Measurements from ENCODE around the gene TMEM72.

The TMEM72 gene

GRCh38 chr10:44971935-44972757 is 61.0 kb downstream of the TMEM72 start:
- Histone ChIP-seq H3K4me1 (no peaks in the 10 kb centered on the region), H2AFZ (no peak overlapping the region), H3K36me3 (ENCODE audit: control insufficient read depth, insufficient read depth, low read length) (no peaks in the 10 kb centered on the region), H3K27ac (no peak overlapping the region), H3K79me2 (peaks cover 17% of the 10 kb centered on the region), H3K9ac (no peak overlapping the region), H3K4me3 (ENCODE audit: low read depth, low read length) (no peak overlapping the region), H3K27me3 (ENCODE audit: control insufficient read depth, insufficient read depth, low read length) (no peaks in the 10 kb centered on the region), H3K9me3 (ENCODE audit: control insufficient read depth, low read length) (no peaks in the 10 kb centered on the region), H3K4me2 (ENCODE audit: low read length) (no peak overlapping the region)
- TF ChIP-seq, protein P1, sequence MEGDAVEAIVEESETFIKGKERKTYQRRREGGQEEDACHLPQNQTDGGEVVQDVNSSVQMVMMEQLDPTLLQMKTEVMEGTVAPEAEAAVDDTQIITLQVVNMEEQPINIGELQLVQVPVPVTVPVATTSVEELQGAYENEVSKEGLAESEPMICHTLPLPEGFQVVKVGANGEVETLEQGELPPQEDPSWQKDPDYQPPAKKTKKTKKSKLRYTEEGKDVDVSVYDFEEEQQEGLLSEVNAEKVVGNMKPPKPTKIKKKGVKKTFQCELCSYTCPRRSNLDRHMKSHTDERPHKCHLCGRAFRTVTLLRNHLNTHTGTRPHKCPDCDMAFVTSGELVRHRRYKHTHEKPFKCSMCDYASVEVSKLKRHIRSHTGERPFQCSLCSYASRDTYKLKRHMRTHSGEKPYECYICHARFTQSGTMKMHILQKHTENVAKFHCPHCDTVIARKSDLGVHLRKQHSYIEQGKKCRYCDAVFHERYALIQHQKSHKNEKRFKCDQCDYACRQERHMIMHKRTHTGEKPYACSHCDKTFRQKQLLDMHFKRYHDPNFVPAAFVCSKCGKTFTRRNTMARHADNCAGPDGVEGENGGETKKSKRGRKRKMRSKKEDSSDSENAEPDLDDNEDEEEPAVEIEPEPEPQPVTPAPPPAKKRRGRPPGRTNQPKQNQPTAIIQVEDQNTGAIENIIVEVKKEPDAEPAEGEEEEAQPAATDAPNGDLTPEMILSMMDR (IDR thresholded peaks at IDR 0.05) = no peak

DNA sequence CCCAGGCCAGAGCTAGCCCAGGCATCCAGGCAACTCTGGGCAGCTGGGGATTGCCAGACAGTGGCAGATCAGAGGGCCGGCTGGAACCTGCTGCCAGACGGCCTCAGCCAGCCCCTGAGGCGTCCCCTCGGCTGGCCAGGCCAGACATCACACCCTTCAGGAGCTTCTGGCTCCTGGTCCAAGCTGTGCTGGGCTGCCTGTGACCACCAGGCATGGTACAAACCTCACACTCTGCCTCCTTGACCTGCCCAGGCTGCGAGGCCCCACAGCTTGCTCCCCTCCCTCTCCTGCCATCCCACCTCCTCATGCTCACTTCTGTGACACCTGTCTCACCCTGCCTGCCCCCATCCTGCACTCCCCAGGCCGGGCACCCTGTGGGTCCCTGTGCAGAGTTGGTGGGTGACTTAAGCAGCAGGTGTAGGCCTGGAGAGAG is 61.8 kb downstream of the TMEM72 start:
- Histone ChIP-seq H3K27ac (no peak overlapping the region), H3K27me3 (ENCODE audit: control insufficient read depth, insufficient read depth, low read length) (no peaks in the 10 kb centered on the region), H3K79me2 (peaks cover 10% of the 10 kb centered on the region), H3K9me3 (ENCODE audit: control insufficient read depth, low read length) (no peaks in the 10 kb centered on the region), H3K36me3 (ENCODE audit: control insufficient read depth, insufficient read depth, low read length) (no peaks in the 10 kb centered on the region), H3K9ac (no peak overlapping the region), H3K4me2 (ENCODE audit: low read length) (no peak overlapping the region), H3K4me1 (no peaks in the 10 kb centered on the region), H3K4me3 (ENCODE audit: low read depth, low read length) (no peak overlapping the region), H2AFZ (no peak overlapping the region)
- TF ChIP-seq, protein P1 (IDR thresholded peaks at IDR 0.05) = no peak

DNA sequence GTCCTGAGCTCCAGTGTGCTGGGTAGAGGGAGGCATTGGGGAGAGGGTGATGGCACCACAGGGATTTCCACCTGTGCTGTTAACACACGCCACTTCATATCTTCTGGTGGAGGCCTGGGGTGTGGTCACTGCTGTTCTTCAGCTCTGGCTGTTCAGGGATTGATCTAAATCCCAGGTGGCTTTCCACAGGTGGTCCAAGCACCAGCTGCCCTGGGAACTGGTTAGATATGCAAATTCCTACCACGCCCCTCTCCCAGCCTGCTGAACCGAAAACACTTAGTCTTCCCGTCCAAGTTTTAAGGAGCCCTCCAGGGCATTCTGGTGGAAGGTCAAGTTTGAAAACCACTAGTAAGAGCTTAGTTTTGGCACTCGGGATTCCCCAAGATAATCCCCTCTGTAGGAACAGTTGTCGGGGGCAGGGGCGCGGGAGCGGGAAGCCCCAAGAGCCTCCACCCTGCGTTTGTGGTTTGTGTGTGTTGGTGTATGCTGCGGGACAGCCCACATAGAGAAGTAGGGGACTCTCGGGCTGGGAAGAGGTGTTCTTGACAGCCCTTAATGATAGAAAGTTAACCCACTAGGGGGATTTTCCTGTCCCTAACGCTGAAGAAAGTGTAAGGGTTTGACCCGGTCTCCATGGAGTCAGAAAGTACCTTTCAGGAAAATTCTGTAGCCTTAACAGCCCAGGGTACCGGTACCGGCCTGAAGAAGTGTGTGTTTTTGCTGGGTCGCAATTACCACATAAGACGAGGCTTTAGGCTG is 62.4 kb downstream of the TMEM72 start:
- Histone ChIP-seq H3K36me3 (ENCODE audit: control insufficient read depth, insufficient read depth, low read length) (no peaks in the 10 kb centered on the region), H3K27ac (no peak overlapping the region), H3K27me3 (ENCODE audit: control insufficient read depth, insufficient read depth, low read length) (no peaks in the 10 kb centered on the region), H3K9ac (no peak overlapping the region), H3K79me2 (peaks cover 7% of the 10 kb centered on the region), H3K4me1 (peaks cover 3% of the 10 kb centered on the region), H2AFZ (no peak overlapping the region), H3K4me3 (ENCODE audit: low read depth, low read length) (no peak overlapping the region), H3K4me2 (ENCODE audit: low read length) (no peak overlapping the region), H3K9me3 (ENCODE audit: control insufficient read depth, low read length) (no peaks in the 10 kb centered on the region)
- TF ChIP-seq, protein P1 (IDR thresholded peaks at IDR 0.05) = no peak

DNA sequence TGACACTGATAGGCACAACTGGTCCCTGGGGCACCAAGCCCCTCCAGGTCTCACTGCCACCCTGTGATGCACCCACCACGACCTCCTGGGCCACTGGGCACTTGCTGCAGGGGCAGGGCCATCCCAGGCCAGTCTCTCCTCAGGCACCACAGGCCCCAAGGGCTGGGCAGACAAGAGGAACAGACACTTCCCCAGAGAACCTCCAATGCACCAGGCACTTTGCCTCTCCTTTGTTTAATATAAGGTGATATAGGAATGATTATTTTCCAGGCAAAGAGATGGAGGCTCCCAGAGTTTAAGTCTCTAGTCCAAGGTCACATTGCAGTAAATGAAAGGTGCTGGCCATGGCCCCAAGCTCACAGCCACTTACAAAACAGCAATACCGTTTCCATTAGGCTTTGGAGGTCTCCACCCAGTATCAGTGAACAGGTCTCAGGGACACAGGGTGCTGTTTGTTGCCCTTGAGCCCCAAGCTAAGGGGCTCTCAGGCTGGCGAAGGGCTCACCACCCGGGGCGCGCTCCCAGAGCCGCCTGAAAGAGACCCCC is 63.0 kb downstream of the TMEM72 start:
- H3K9me3 ChIP-seq (ENCODE audit: control insufficient read depth, low read length) = no peaks in the 10 kb centered on the region
- peaks cover 7% of the 10 kb centered on the region for H3K4me1 ChIP-seq
- H3K79me2 ChIP-seq = peaks cover 5% of the 10 kb centered on the region
- H3K4me3 ChIP-seq (ENCODE audit: low read depth, low read length) = peak overlapping the region; percentile 44
- H3K27ac ChIP-seq = no peak overlapping the region
- no peaks in the 10 kb centered on the region for H3K27me3 ChIP-seq (ENCODE audit: control insufficient read depth, insufficient read depth, low read length)
- H2AFZ ChIP-seq = no peak overlapping the region
- H3K36me3 ChIP-seq (ENCODE audit: control insufficient read depth, insufficient read depth, low read length) = no peaks in the 10 kb centered on the region
- H3K9ac ChIP-seq = no peak overlapping the region
- H3K4me2 ChIP-seq (ENCODE audit: low read length) = no peak overlapping the region
- TF ChIP-seq, protein P1 (IDR thresholded peaks at IDR 0.05) = no peak
